SU-DHL-6 (cell line): Measurements from ENCODE around the gene RND2.

Experiments used
- H2AFZ ChIP-seq: fragments of 200-600 bp; sonication (generic); 2 replicates; pipeline ENCODE4 v1.6.1; 2014; ENCODE audit warnings: low read depth, mild to moderate bottlenecking, moderate library complexity, mixed read lengths, antibody characterized with exemption, low read length; ENCODE audit not compliant: severe bottlenecking
- H3F3A ChIP-seq: fragments of 200-600 bp; shearing (Covaris generic); 2 replicates; pipeline ENCODE4 v1.6.0; 2016; ENCODE audit warnings: antibody characterized with exemption, mild to moderate bottlenecking; ENCODE audit not compliant: insufficient read depth
- H3K27ac ChIP-seq: fragments of 200-600 bp; sonication (generic); 2 replicates; pipeline ENCODE4 v1.5.1; 2016; ENCODE audit warnings: low read depth, mild to moderate bottlenecking, low read length, moderate library complexity, mixed read lengths
- H3K27me3 ChIP-seq: fragments of 200-600 bp; sonication (generic), shearing (Covaris generic); 2 replicates; pipeline ENCODE4 v1.6.0; 2014; ENCODE audit warnings: mild to moderate bottlenecking, low read length
- H3K36me3 ChIP-seq: fragments of 200-600 bp; sonication (generic); 2 replicates; pipeline ENCODE4 v1.6.1; 2014; ENCODE audit warnings: mild to moderate bottlenecking, low read length, mixed read lengths
- H3K4me2 ChIP-seq: fragments of 300-600, 200-600 bp; shearing (Covaris generic), sonication (generic); 2 replicates; pipeline ENCODE4 v1.6.0; 2014; ENCODE audit warnings: low read length, low read depth, mild to moderate bottlenecking; ENCODE audit not compliant: poor library complexity, severe bottlenecking
- H3K4me3 ChIP-seq: fragments of 200-600 bp; sonication (generic); 2 replicates; pipeline ENCODE4 v1.5.1; 2014; ENCODE audit warnings: antibody characterized with exemption, low read length, mild to moderate bottlenecking, mixed read lengths; ENCODE audit not compliant: insufficient read depth, poor library complexity, severe bottlenecking
- H3K79me2 ChIP-seq: fragments of 200-600 bp; sonication (generic); 2 replicates; pipeline ENCODE4 v1.6.1; 2014; ENCODE audit warnings: mild to moderate bottlenecking, low read length, moderate library complexity; ENCODE audit not compliant: insufficient read depth
- H3K9ac ChIP-seq: fragments of 200-600 bp; sonication (generic); 2 replicates; pipeline ENCODE4 v1.7.0; 2014; ENCODE audit warnings: mild to moderate bottlenecking, low read length
- H3K9me2 ChIP-seq: fragments of 200-600 bp; sonication (generic); replicated peaks from 2 replicates; pipeline ENCODE4 v1.6.1; 2014; ENCODE audit warnings: low read length; ENCODE audit not compliant: insufficient read depth
- H3K9me3 ChIP-seq: fragments of 200-600 bp; sonication (generic); 2 replicates; pipeline ENCODE4 v1.6.1; 2014; ENCODE audit warnings: low read length, mixed read lengths; ENCODE audit not compliant: insufficient read depth
- H4K20me1 ChIP-seq: fragments of 200-600 bp; sonication (generic); 2 replicates; pipeline ENCODE4 v1.6.1; 2014; ENCODE audit warnings: low read depth, mild to moderate bottlenecking, antibody characterized with exemption, low read length, moderate library complexity, mixed read lengths
- CTCF ChIP-seq: fragments of 200-600 bp; sonication (generic); IDR thresholded peaks from one replicate; pipeline ENCODE4 v1.5.1; 2017; ENCODE audit warnings: antibody characterized with exemption, mild to moderate bottlenecking, low read length, moderate library complexity; ENCODE audit not compliant: insufficient read depth, poor library complexity, severe bottlenecking
- EZH2phosphoT487 ChIP-seq: fragments of 200-600 bp; sonication (generic), shearing (Covaris generic); conservative IDR thresholded peaks from 2 replicates; pipeline ENCODE4 v1.6.1; 2018; ENCODE audit warnings: mild to moderate bottlenecking, antibody characterized with exemption, low read length, moderate library complexity, mixed read lengths

The RND2 gene

DNA sequence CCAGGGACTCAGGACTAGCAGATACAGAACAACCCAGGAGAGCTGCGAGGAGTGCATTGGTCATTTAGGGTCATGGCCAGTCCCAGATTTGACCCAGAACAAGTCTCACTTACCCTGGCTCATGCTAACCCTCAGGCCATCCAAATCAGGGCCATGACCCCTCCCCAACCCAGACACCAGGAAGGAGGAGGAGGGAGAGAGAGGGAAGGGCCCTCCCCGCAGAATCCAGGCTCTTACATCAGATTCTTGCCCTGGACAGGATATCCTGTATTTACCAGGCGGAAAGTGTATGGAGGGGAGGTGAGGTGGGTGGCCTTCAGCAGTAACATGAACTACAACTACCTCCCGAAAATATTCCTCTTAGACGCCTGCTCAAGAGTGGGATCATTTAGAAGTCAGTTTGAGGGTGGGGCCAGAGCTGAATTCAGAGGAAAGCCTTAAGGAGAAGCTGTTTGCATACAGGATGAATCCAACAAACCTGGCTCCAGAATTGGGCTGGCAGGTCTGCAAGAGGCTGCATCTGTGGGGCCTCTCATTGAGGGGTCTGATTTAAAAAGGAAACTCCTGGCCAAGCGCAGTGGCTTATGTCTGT lies 4.9 kb upstream of the RND2 start:
- H3K27me3 ChIP-seq: no peaks in the 10 kb centered on the region
- H3F3A ChIP-seq: peaks cover 4% of the 10 kb centered on the region; the same call in 1 of the 2 replicates
- no peaks in the 10 kb centered on the region for H3K9me3 ChIP-seq
- no peak overlapping the region for H2AFZ ChIP-seq
- no peaks in the 10 kb centered on the region for H4K20me1 ChIP-seq
- H3K9me2 ChIP-seq: no peaks in the 10 kb centered on the region
- TF ChIP-seq CTCF: no peak
- TF ChIP-seq EZH2phosphoT487: no peak
- H3K9ac ChIP-seq: no peak overlapping the region
- no peak overlapping the region for H3K4me3 ChIP-seq
- H3K27ac ChIP-seq: no peak overlapping the region
- H3K4me2 ChIP-seq: no peak overlapping the region
- H3K79me2 ChIP-seq: no peaks in the 10 kb centered on the region
- no peaks in the 10 kb centered on the region for H3K36me3 ChIP-seq

- peaks cover 4% of the 10 kb centered on the region; the same call in 1 of the 2 replicates for H3F3A ChIP-seq
- peak overlapping the region; percentile 55 for H3K9ac ChIP-seq
- no peak overlapping the region for H3K27ac ChIP-seq
These were observed 4.0 kb upstream of the RND2 start for GRCh38 chr17:43020789-43021740.

GRCh38 chr17:43021741-43022512 lies 3.1 kb upstream of the RND2 start, which contains the start of gene VAT1:
VAT1 (minus strand) TSS chr17:43022385; CDS start chr17:43022322, 63 bp downstream.
- peak within 1 kb of the TSS; percentile 85 for H2AFZ ChIP-seq
- H3K27me3 ChIP-seq: no peaks in the 10 kb centered on the region
- no peaks in the 10 kb centered on the region for H3K36me3 ChIP-seq
- H3F3A ChIP-seq: peaks cover 4% of the 10 kb centered on the region
- no peaks in the 10 kb centered on the region for H3K9me2 ChIP-seq
- no peaks in the 10 kb centered on the region for H3K79me2 ChIP-seq
- TF ChIP-seq EZH2phosphoT487 (no peak), CTCF (no peak)
- no peaks in the 10 kb centered on the region for H4K20me1 ChIP-seq
- H3K4me2 ChIP-seq: peak within 1 kb of the TSS; percentile 66
- no peaks in the 10 kb centered on the region for H3K9me3 ChIP-seq
- H3K9ac ChIP-seq: peak within 1 kb of the TSS; percentile 55
- no peak within 1 kb of the TSS for H3K27ac ChIP-seq
- H3K4me3 ChIP-seq: peak within 1 kb of the TSS; percentile 72

More at GRCh38 chr17:43020789-43021740, 4.0 kb upstream of the RND2 start:
- Histone ChIP-seq H3K79me2 (no peaks in the 10 kb centered on the region), H3K4me2 (peak overlapping the region; percentile 66), H2AFZ (peak overlapping the region; percentile 85), H3K9me3 (no peaks in the 10 kb centered on the region), H3K4me3 (peak overlapping the region; percentile 72), H3K27me3 (no peaks in the 10 kb centered on the region), H4K20me1 (no peaks in the 10 kb centered on the region), H3K36me3 (no peaks in the 10 kb centered on the region), H3K9me2 (no peaks in the 10 kb centered on the region)
- no peak for TF ChIP-seq EZH2phosphoT487
- TF ChIP-seq CTCF: no peak
